IPS DF 6.9 (cell line): ENCODE measurements around the gene DYDC1.
A peak's percentile ranks its signal among the peaks of the same experiment; 100 is the strongest.

Experiments
- DNase-seq: peaks from one replicate; pipeline ENCODE4 v3.0.0-alpha.2; 2013; ENCODE audit warnings: low read depth, low spot score
- H3K27ac ChIP-seq: one replicate; pipeline ENCODE4 v1.5.1; 2013; ENCODE audit warnings: low read length, control low read depth
- H3K27me3 ChIP-seq: 2 replicates; pipeline ENCODE4 v1.6.1; 2013; ENCODE audit warnings: mild to moderate bottlenecking, low read length; ENCODE audit not compliant: control insufficient read depth, insufficient read depth
- H3K36me3 ChIP-seq: 2 replicates; pipeline ENCODE4 v1.6.1; 2013; ENCODE audit warnings: low read length; ENCODE audit not compliant: control insufficient read depth, insufficient read depth
- H3K4me1 ChIP-seq: 2 replicates; pipeline ENCODE4 v1.6.1; 2013; ENCODE audit warnings: low read length; ENCODE audit not compliant: control insufficient read depth, insufficient read depth
- H3K4me3 ChIP-seq: 2 replicates; pipeline ENCODE4 v1.5.1; 2013; ENCODE audit warnings: mild to moderate bottlenecking, low read length
- H3K9me3 ChIP-seq: 2 replicates; pipeline ENCODE4 v1.6.1; 2013; ENCODE audit warnings: low read length, inconsistent platforms; ENCODE audit not compliant: control insufficient read depth, insufficient read depth
- WGBS: extraction: QIAGEN DNeasy Blood & Tissue Kit; methylation state at CpG from one replicate; pipeline ENCODE4 v1.1.7; 2013; ENCODE audit warnings: mixed read lengths, missing lambda C conversion rate; ENCODE audit not compliant: insufficient read length, insufficient coverage; 5-methylcytosine and 5-hydroxymethylcytosine counted together

DYDC1 gene

GRCh38 chr10:80356563-80356988 is at the start of gene DYDC1, which contains the start of gene DYDC2:
DYDC1 (minus strand) TSS chr10:80356755; CDS start chr10:80352601, 4,154 bp downstream.
DYDC2 (plus strand) TSS chr10:80356781; CDS start chr10:80362444, 5,663 bp downstream.
- Histone ChIP-seq H3K9me3 (no peaks in the 10 kb centered on the region), H3K4me3 (peak within 1 kb of the TSS; percentile 57; the same call in 1 of the 2 replicates), H3K4me1 (no peaks in the 10 kb centered on the region; the same call in 1 of the 2 replicates), H3K27me3 (no peaks in the 10 kb centered on the region), H3K36me3 (no peaks in the 10 kb centered on the region), H3K27ac (no peak within 1 kb of the TSS)
- peak; percentile 54 for DNase-seq
- WGBS = no CpG with 5 or more reads among the region's 43 CpGs

GRCh38 chr10:80406204-80406603 is 49.6 kb upstream of the DYDC1 start:
- no peaks in the 10 kb centered on the region for H3K27me3 ChIP-seq
- H3K9me3 ChIP-seq = no peaks in the 10 kb centered on the region
- H3K36me3 ChIP-seq = no peaks in the 10 kb centered on the region
- no peaks in the 10 kb centered on the region for H3K4me1 ChIP-seq
- H3K27ac ChIP-seq = no peak overlapping the region
- no peak overlapping the region for H3K4me3 ChIP-seq
- no peak for DNase-seq
- no CpG with 5 or more reads among the region's 4 CpGs for WGBS

GRCh38 chr10:80405626-80406025 is 49.1 kb upstream of the DYDC1 start:
- whole genome bisulfite sequencing = no CpG with 5 or more reads among the region's 4 CpGs
- Histone ChIP-seq H3K9me3 (no peaks in the 10 kb centered on the region), H3K27me3 (no peaks in the 10 kb centered on the region), H3K36me3 (no peaks in the 10 kb centered on the region), H3K27ac (no peak overlapping the region), H3K4me1 (no peaks in the 10 kb centered on the region), H3K4me3 (no peak overlapping the region)
- DNase-seq = no peak

GRCh38 chr10:80405035-80405434 is 48.5 kb upstream of the DYDC1 start:
- Histone ChIP-seq H3K36me3 (no peaks in the 10 kb centered on the region), H3K27me3 (no peaks in the 10 kb centered on the region), H3K9me3 (no peaks in the 10 kb centered on the region), H3K4me1 (no peaks in the 10 kb centered on the region), H3K27ac (no peak overlapping the region), H3K4me3 (no peak overlapping the region)
- no peak for DNase-seq
- no CpG with 5 or more reads among the region's 1 CpG for WGBS

- Histone ChIP-seq H3K4me3 (no peak overlapping the region), H3K27me3 (no peaks in the 10 kb centered on the region), H3K36me3 (no peaks in the 10 kb centered on the region), H3K9me3 (no peaks in the 10 kb centered on the region), H3K27ac (no peak overlapping the region), H3K4me1 (no peaks in the 10 kb centered on the region)
- no CpG with 5 or more reads among the region's 8 CpGs for WGBS
- no peak for DNase-seq
These were observed 43.7 kb upstream of the DYDC1 start for GRCh38 chr10:80400136-80400804.

- Histone ChIP-seq H3K27ac (no peak overlapping the region), H3K9me3 (no peaks in the 10 kb centered on the region), H3K36me3 (no peaks in the 10 kb centered on the region), H3K4me3 (no peak overlapping the region), H3K4me1 (no peaks in the 10 kb centered on the region), H3K27me3 (no peaks in the 10 kb centered on the region)
- DNase-seq = no peak
- no CpG with 5 or more reads among the region's 2 CpGs for WGBS
These were observed 40.5 kb upstream of the DYDC1 start for GRCh38 chr10:80397014-80397413.

GRCh38 chr10:80394358-80394916 is 37.9 kb upstream of the DYDC1 start:
- H3K4me1 ChIP-seq = no peaks in the 10 kb centered on the region
- WGBS = no CpG with 5 or more reads among the region's 2 CpGs
- no peak overlapping the region for H3K27ac ChIP-seq

GRCh38 chr10:80392250-80392649 is 35.7 kb upstream of the DYDC1 start:
- WGBS = no CpG with 5 or more reads among the region's 6 CpGs
- no peaks in the 10 kb centered on the region for H3K27me3 ChIP-seq
- no peaks in the 10 kb centered on the region for H3K36me3 ChIP-seq
- no peaks in the 10 kb centered on the region for H3K9me3 ChIP-seq
- no peak overlapping the region for H3K4me3 ChIP-seq
- DNase-seq = no peak
- H3K27ac ChIP-seq = no peak overlapping the region
- H3K4me1 ChIP-seq = no peaks in the 10 kb centered on the region

More at GRCh38 chr10:80394358-80394916, 37.9 kb upstream of the DYDC1 start:
- no peak for DNase-seq
- Histone ChIP-seq H3K27me3 (no peaks in the 10 kb centered on the region), H3K36me3 (no peaks in the 10 kb centered on the region), H3K4me3 (no peak overlapping the region), H3K9me3 (no peaks in the 10 kb centered on the region)

GRCh38 chr10:80390740-80391139 is 34.2 kb upstream of the DYDC1 start:
- WGBS = no CpG with 5 or more reads among the region's 9 CpGs
- Histone ChIP-seq H3K9me3 (no peaks in the 10 kb centered on the region), H3K27me3 (no peaks in the 10 kb centered on the region), H3K36me3 (no peaks in the 10 kb centered on the region), H3K4me1 (no peaks in the 10 kb centered on the region), H3K4me3 (no peak overlapping the region), H3K27ac (no peak overlapping the region)
- DNase-seq = no peak

GRCh38 chr10:80382989-80383388 is 26.4 kb upstream of the DYDC1 start:
- Histone ChIP-seq H3K9me3 (no peaks in the 10 kb centered on the region), H3K4me1 (no peaks in the 10 kb centered on the region), H3K27ac (no peak overlapping the region), H3K27me3 (no peaks in the 10 kb centered on the region), H3K4me3 (no peak overlapping the region), H3K36me3 (no peaks in the 10 kb centered on the region)
- peak; percentile 4 for DNase-seq
- WGBS = no CpG with 5 or more reads among the region's 4 CpGs

GRCh38 chr10:80380185-80380584 is 23.6 kb upstream of the DYDC1 start:
- H3K27ac ChIP-seq = no peak overlapping the region
- H3K4me1 ChIP-seq = no peaks in the 10 kb centered on the region
- no peaks in the 10 kb centered on the region for H3K9me3 ChIP-seq
- no peaks in the 10 kb centered on the region for H3K27me3 ChIP-seq
- no peak overlapping the region for H3K4me3 ChIP-seq
- WGBS = no CpG with 5 or more reads among the region's 4 CpGs
- H3K36me3 ChIP-seq = no peaks in the 10 kb centered on the region
- no peak for DNase-seq
